HCT116 (cell line): ENCODE measurements around the gene HSPG2. TPM values are rescaled to one million over a fixed set of nuclear protein-coding genes. Genes with fewer than 3 reads are reported as not detected.

Experiments
- ATAC-seq: fragments of 200-7000 bp; cut with Tn5 transposase; 2 replicates; pipeline ENCODE4 v1.9.1; 2020; ENCODE audit warnings: mild to moderate bottlenecking, moderate library complexity
- BruUV-seq: library from RNA; stranded (reverse); fragments of 400-500 nt; replicated peaks from 2 replicates; lab custom pipeline; 2021; lab: Mats Ljungman, UMichigan
- CTCF ChIA-PET: fragments of 300-600 bp; sonication (Branson Sonifier 250); formaldehyde crosslinking; loops from one replicate; lab custom pipeline; 2021; ENCODE audit warnings: antibody characterized with exemption; lab: Charles Lee
- POLR2A ChIA-PET: fragments of 300-600, 350-600 bp; sonication (Branson Sonifier 250); formaldehyde crosslinking; loops from one replicate; lab custom pipeline; 2021; ENCODE audit warnings: antibody characterized with exemption; lab: Charles Lee
- RAD21 ChIA-PET, 2 experiments: fragments of 300-600 bp; sonication (Branson Sonifier 250); formaldehyde crosslinking; loops; one replicate each; lab custom pipeline; 2023; ENCODE audit warnings: low total read pairs in 2 of 2; ENCODE audit not compliant: uncharacterized antibody in 2 of 2, unreplicated experiment in 2 of 2, low non-redundant PET in 1 of 2; lab: Charles Lee
- DNase-seq: peaks from one replicate; pipeline ENCODE4 v3.0.0-alpha.2; 2010; ENCODE audit warnings: low read depth, low spot score
- H2AFZ ChIP-seq: fragments of 200-600 bp; shearing (Covaris generic), sonication (generic); 2 replicates; pipeline ENCODE4 v1.6.1; 2017; ENCODE audit warnings: low read depth, mixed run types, mixed read lengths, antibody characterized with exemption, low read length; ENCODE audit not compliant: poor library complexity, severe bottlenecking
- H3K27ac ChIP-seq: 2 replicates; pipeline ENCODE4 v1.5.1; 2012; ENCODE audit warnings: low read depth, low read length
- H3K27me3 ChIP-seq: fragments of 200-600 bp; sonication (generic); 2 replicates; pipeline ENCODE4 v1.6.1; 2016; ENCODE audit warnings: mixed run types, low read length, mixed read lengths; ENCODE audit not compliant: insufficient read depth
- H3K36me3 ChIP-seq, 2 experiments: fragments of 200-500 bp in 1 of 2; fragments of 200-600 bp in 1 of 2; sonication (Bioruptor generic) in 1 of 2; sonication (generic) in 1 of 2; 2 replicates each; pipeline versions ENCODE4 v1.5.1 to v1.6.1; 2014 to 2016; ENCODE audit warnings: low read length in 2 of 2, inconsistent platforms in 1 of 2, mixed read lengths in 1 of 2, mixed run types in 1 of 2; ENCODE audit not compliant: insufficient read depth in 2 of 2, control insufficient read depth in 1 of 2
- H3K4me1 ChIP-seq, 2 experiments: fragments of 200-600 bp in 1 of 2; sonication (generic) in 1 of 2; 2 replicates each; pipeline versions ENCODE4 v1.5.1 to v1.6.1; 2012 to 2017; ENCODE audit warnings: low read length in 2 of 2, inconsistent platforms in 1 of 2, mild to moderate bottlenecking in 1 of 2, mixed read lengths in 1 of 2, mixed run types in 1 of 2, moderate library complexity in 1 of 2; ENCODE audit not compliant: insufficient read depth in 2 of 2, control insufficient read depth in 1 of 2
- H3K4me2 ChIP-seq: fragments of 200-600 bp; sonication (generic); 2 replicates; pipeline ENCODE4 v1.6.1; 2017; ENCODE audit warnings: mixed run types, low read length, mixed read lengths
- H3K4me3 ChIP-seq, 2 experiments: fragments of 200-600 bp in 1 of 2; sonication (generic) in 1 of 2; replicated peaks in 1 of 2; 2 replicates each; pipeline ENCODE4 v1.5.1; 2011 to 2016; ENCODE audit warnings: low read length in 2 of 2, control low read depth in 1 of 2, low read depth in 1 of 2, mild to moderate bottlenecking in 1 of 2, mixed read lengths in 1 of 2, mixed run types in 1 of 2
- H3K79me2 ChIP-seq: fragments of 200-600 bp; sonication (generic); 2 replicates; pipeline ENCODE4 v1.6.1; 2017; ENCODE audit warnings: mild to moderate bottlenecking, mixed run types, low read length, moderate library complexity, mixed read lengths; ENCODE audit not compliant: insufficient read depth
- H3K9ac ChIP-seq: fragments of 200-600 bp; sonication (generic); 2 replicates; pipeline ENCODE4 v1.6.1; 2016; ENCODE audit warnings: low read length, mixed read lengths
- H3K9me2 ChIP-seq: fragments of 200-600 bp; sonication (generic), shearing (Covaris generic); 2 replicates; pipeline ENCODE4 v1.6.1; 2017; ENCODE audit warnings: mixed run types, mild to moderate bottlenecking, moderate library complexity; ENCODE audit not compliant: insufficient read depth
- H3K9me3 ChIP-seq, 2 experiments: fragments of 200-500 bp in 1 of 2; fragments of 200-600 bp in 1 of 2; sonication (Bioruptor generic) in 1 of 2; sonication (generic) in 1 of 2; 2 replicates each; pipeline ENCODE4 v1.6.1; 2014 to 2017; ENCODE audit warnings: low read length in 2 of 2, mixed read lengths in 2 of 2, inconsistent platforms in 1 of 2, low read depth in 1 of 2, mild to moderate bottlenecking in 1 of 2, mixed run types in 1 of 2, moderate library complexity in 1 of 2; ENCODE audit not compliant: control insufficient read depth in 1 of 2, insufficient read depth in 1 of 2
- H4K20me1 ChIP-seq: fragments of 200-600 bp; sonication (generic), shearing (Covaris generic); 2 replicates; pipeline ENCODE4 v1.6.1; 2017; ENCODE audit warnings: mixed run types, mild to moderate bottlenecking, moderate library complexity; ENCODE audit not compliant: insufficient read depth
- CBX3 ChIP-seq: IDR thresholded peaks from 2 replicates; pipeline ENCODE4 v1.6.1; 2012; ENCODE audit warnings: low read depth
- CEBPB ChIP-seq: IDR thresholded peaks from 2 replicates; pipeline ENCODE4 v1.6.1; 2012; ENCODE audit warnings: low read depth
- EGR1 ChIP-seq: IDR thresholded peaks from 2 replicates; pipeline ENCODE4 v1.6.1; 2012; ENCODE audit warnings: low read depth
- ELF1 ChIP-seq: IDR thresholded peaks from 2 replicates; pipeline ENCODE4 v1.6.1; 2012; ENCODE audit warnings: low read depth, borderline replicate concordance
- EZH2 ChIP-seq: fragments of 200-600 bp; sonication (generic); IDR thresholded peaks from 2 replicates; pipeline ENCODE4 v1.6.1; 2017; ENCODE audit warnings: antibody characterized with exemption, mixed run types
- FOSL1 ChIP-seq: IDR thresholded peaks from 2 replicates; pipeline ENCODE4 v1.6.1; 2012; ENCODE audit warnings: low read depth
- POLR2A ChIP-seq: IDR thresholded peaks from 2 replicates; pipeline ENCODE4 v1.7.0; 2011; ENCODE audit warnings: borderline replicate concordance; ENCODE audit not compliant: insufficient read depth, insufficient read length; ENCODE audit errors: extremely low read depth
- SP1 ChIP-seq: IDR thresholded peaks from 2 replicates; pipeline ENCODE4 v1.6.1; 2012; ENCODE audit warnings: low read depth
- SRF ChIP-seq: IDR thresholded peaks from 2 replicates; pipeline ENCODE4 v1.6.1; 2012; ENCODE audit warnings: low read depth
- TCF7L2 ChIP-seq: IDR thresholded peaks from 2 replicates; pipeline ENCODE4 v1.7.0; 2011; ENCODE audit warnings: borderline replicate concordance, inconsistent platforms; ENCODE audit not compliant: insufficient read depth, insufficient read length; ENCODE audit errors: extremely low read depth
- YY1 ChIP-seq: IDR thresholded peaks from 2 replicates; pipeline ENCODE4 v1.6.1; 2011; ENCODE audit warnings: low read length, low read depth, moderate library complexity, mild to moderate bottlenecking; ENCODE audit not compliant: insufficient replicate concordance; ENCODE audit errors: extremely low read depth
- ZFX ChIP-seq: fragments of 450-650 bp; IDR thresholded peaks from 2 replicates; pipeline ENCODE4 v1.6.1; 2017
- ZNF274 ChIP-seq: fragments of 200-500 bp; sonication (Bioruptor generic); IDR thresholded peaks from 2 replicates; pipeline ENCODE4 v1.6.1; 2014; ENCODE audit warnings: mild to moderate bottlenecking, low read depth, low read length, inconsistent platforms
- intact Hi-C: fragments of 100-400 bp; cut with micrococcal nuclease; formaldehyde crosslinking; loops from 2 replicates; pipeline ENCODE4 v1.10.0; 2022
- total RNA-seq: library from RNA; stranded (reverse); gene quantifications from one replicate; pipeline ENCODE4 v1.2.1, GENCODE V29; 2021; ENCODE audit not compliant: unreplicated experiment
- TF ChIP-seq, protein P1 (sequence below), 3 experiments: fragments of 200-600 bp in 1 of 3; sonication (generic) in 1 of 3; IDR thresholded peaks in 2 of 3; conservative IDR thresholded peaks in 1 of 3; 2 replicates each; pipeline ENCODE4 v1.5.1; 2012 to 2017; ENCODE audit warnings: low read depth in 2 of 3, low read length in 2 of 3, antibody characterized with exemption in 1 of 3, borderline replicate concordance in 1 of 3, control low read depth in 1 of 3, mild to moderate bottlenecking in 1 of 3, mixed read lengths in 1 of 3, mixed run types in 1 of 3, moderate library complexity in 1 of 3; ENCODE audit not compliant: insufficient read depth in 1 of 3
- TF ChIP-seq, protein P2 (sequence below): IDR thresholded peaks from 2 replicates; pipeline ENCODE4 v1.6.1; 2011; ENCODE audit warnings: mild to moderate bottlenecking, low read length, moderate library complexity; ENCODE audit not compliant: insufficient replicate concordance; ENCODE audit errors: extremely low read depth
- TF ChIP-seq, protein P3 (sequence below): IDR thresholded peaks from 2 replicates; pipeline ENCODE4 v1.6.1; 2012
- TF ChIP-seq, protein P4 (sequence below): IDR thresholded peaks from 2 replicates; pipeline ENCODE4 v1.6.1; 2012; ENCODE audit warnings: low read depth

The HSPG2 gene
- total RNA-seq, 1 experiment from 2014 or later, result 55.7 TPM

DNA sequence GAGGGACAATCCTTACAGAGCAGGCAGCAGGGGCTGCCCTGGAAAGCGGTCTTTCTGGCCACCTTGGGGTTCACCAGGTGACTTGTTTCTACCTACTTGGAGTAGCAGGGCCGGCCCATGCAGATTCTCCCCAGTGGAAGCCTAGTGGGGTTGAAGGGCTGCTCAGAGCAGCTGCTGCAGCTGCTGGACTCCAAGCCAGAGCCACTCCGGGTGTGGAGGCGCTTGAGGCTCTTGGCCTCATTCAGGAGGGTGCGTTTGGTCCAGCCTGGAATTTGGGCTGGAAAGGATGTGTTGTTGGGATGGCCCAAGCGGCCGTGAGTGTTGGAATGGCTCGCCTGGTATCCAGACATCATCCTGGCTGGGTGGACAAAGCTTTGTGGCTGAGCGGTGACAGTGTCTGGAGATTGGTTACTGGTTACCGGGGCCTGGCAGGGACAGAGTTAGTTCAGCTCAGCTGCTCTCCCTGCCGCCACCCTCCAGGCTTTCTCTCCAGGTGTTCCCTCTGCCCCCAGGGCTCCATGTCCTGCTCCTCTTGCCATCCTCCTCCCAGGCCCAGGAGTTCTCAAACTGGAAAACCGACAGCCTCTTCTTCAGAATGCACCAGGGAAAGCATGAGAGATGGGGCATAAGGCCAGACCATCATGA, 14.2 kb upstream of the HSPG2 start:
- no peak overlapping the region for H3K4me2 ChIP-seq
- ChIA-PET RAD21 (no interaction called here), CTCF (no interaction called here), POLR2A (no interaction called here)
- no peak overlapping the region for H3K9ac ChIP-seq
- ATAC-seq (no peak), DNase-seq (no peak)
- no peaks in the 10 kb centered on the region for H3K9me3 ChIP-seq
- H3K4me3 ChIP-seq, result no peak overlapping the region
- H4K20me1 ChIP-seq, result no peaks in the 10 kb centered on the region
- no TSS peak for BruUV-seq
- no peaks in the 10 kb centered on the region for H3K27me3 ChIP-seq
- no peaks in the 10 kb centered on the region for H3K9me2 ChIP-seq
- H3K36me3 ChIP-seq, result no peaks in the 10 kb centered on the region
- no peaks in the 10 kb centered on the region for H3K79me2 ChIP-seq
- no peak overlapping the region for H3K27ac ChIP-seq
- H2AFZ ChIP-seq, result no peak overlapping the region
- H3K4me1 ChIP-seq, result peaks cover 11% of the 10 kb centered on the region in 2 experiments
- TF ChIP-seq ZNF274 (no peak), CEBPB (no peak), TCF7L2 (no peak), EGR1 (no peak), EZH2 (no peak), ZFX (no peak), SP1 (no peak), CBX3 (no peak), SRF (no peak), FOSL1 (no peak), ELF1 (no peak), YY1 (no peak), POLR2A (no peak)
- TF ChIP-seq, protein P1, sequence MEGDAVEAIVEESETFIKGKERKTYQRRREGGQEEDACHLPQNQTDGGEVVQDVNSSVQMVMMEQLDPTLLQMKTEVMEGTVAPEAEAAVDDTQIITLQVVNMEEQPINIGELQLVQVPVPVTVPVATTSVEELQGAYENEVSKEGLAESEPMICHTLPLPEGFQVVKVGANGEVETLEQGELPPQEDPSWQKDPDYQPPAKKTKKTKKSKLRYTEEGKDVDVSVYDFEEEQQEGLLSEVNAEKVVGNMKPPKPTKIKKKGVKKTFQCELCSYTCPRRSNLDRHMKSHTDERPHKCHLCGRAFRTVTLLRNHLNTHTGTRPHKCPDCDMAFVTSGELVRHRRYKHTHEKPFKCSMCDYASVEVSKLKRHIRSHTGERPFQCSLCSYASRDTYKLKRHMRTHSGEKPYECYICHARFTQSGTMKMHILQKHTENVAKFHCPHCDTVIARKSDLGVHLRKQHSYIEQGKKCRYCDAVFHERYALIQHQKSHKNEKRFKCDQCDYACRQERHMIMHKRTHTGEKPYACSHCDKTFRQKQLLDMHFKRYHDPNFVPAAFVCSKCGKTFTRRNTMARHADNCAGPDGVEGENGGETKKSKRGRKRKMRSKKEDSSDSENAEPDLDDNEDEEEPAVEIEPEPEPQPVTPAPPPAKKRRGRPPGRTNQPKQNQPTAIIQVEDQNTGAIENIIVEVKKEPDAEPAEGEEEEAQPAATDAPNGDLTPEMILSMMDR (IDR thresholded peaks at IDR 0.05 in 2 of 3, conservative IDR thresholded peaks at IDR 0.05 in 1 of 3; ENCODE audit: borderline replicate concordance in 1 of 3, insufficient read depth in 1 of 3, low read depth in 2 of 3, low read length in 2 of 3), result no peak
- TF ChIP-seq, protein P2, sequence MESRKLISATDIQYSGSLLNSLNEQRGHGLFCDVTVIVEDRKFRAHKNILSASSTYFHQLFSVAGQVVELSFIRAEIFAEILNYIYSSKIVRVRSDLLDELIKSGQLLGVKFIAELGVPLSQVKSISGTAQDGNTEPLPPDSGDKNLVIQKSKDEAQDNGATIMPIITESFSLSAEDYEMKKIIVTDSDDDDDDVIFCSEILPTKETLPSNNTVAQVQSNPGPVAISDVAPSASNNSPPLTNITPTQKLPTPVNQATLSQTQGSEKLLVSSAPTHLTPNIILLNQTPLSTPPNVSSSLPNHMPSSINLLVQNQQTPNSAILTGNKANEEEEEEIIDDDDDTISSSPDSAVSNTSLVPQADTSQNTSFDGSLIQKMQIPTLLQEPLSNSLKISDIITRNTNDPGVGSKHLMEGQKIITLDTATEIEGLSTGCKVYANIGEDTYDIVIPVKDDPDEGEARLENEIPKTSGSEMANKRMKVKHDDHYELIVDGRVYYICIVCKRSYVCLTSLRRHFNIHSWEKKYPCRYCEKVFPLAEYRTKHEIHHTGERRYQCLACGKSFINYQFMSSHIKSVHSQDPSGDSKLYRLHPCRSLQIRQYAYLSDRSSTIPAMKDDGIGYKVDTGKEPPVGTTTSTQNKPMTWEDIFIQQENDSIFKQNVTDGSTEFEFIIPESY, result no peak
- TF ChIP-seq, protein P3, sequence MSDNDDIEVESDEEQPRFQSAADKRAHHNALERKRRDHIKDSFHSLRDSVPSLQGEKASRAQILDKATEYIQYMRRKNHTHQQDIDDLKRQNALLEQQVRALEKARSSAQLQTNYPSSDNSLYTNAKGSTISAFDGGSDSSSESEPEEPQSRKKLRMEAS, result no peak
- TF ChIP-seq, protein P4, sequence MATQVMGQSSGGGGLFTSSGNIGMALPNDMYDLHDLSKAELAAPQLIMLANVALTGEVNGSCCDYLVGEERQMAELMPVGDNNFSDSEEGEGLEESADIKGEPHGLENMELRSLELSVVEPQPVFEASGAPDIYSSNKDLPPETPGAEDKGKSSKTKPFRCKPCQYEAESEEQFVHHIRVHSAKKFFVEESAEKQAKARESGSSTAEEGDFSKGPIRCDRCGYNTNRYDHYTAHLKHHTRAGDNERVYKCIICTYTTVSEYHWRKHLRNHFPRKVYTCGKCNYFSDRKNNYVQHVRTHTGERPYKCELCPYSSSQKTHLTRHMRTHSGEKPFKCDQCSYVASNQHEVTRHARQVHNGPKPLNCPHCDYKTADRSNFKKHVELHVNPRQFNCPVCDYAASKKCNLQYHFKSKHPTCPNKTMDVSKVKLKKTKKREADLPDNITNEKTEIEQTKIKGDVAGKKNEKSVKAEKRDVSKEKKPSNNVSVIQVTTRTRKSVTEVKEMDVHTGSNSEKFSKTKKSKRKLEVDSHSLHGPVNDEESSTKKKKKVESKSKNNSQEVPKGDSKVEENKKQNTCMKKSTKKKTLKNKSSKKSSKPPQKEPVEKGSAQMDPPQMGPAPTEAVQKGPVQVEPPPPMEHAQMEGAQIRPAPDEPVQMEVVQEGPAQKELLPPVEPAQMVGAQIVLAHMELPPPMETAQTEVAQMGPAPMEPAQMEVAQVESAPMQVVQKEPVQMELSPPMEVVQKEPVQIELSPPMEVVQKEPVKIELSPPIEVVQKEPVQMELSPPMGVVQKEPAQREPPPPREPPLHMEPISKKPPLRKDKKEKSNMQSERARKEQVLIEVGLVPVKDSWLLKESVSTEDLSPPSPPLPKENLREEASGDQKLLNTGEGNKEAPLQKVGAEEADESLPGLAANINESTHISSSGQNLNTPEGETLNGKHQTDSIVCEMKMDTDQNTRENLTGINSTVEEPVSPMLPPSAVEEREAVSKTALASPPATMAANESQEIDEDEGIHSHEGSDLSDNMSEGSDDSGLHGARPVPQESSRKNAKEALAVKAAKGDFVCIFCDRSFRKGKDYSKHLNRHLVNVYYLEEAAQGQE, result no peak
- intact Hi-C loops, result no loop called here
